Hepatocyte (in vitro differentiated cells): ENCODE results near the gene CD8B. TPM values are rescaled to one million over a fixed set of nuclear protein-coding genes. Genes with fewer than 3 reads are reported as not detected.

Experiments used
- DNase-seq: peaks from one replicate; pipeline ENCODE4 v3.0.0-alpha.2; 2016; ENCODE audit warnings: low spot score
- H2AFZ ChIP-seq: fragments of 200-600 bp; sonication (generic); 2 replicates; pipeline ENCODE4 v1.6.0; 2016; ENCODE audit warnings: antibody characterized with exemption, mild to moderate bottlenecking
- H3K27ac ChIP-seq: fragments of 200-600 bp; sonication (generic); 2 replicates; pipeline ENCODE4 v1.5.1; 2016; ENCODE audit warnings: mild to moderate bottlenecking
- H3K27me3 ChIP-seq: fragments of 200-600 bp; sonication (generic); 2 replicates; pipeline ENCODE4 v1.6.1; 2016
- H3K36me3 ChIP-seq: fragments of 200-600 bp; sonication (generic); replicated peaks from 2 replicates; pipeline ENCODE4 v1.5.1; 2016; ENCODE audit warnings: low read depth; ENCODE audit not compliant: insufficient read depth
- H3K4me1 ChIP-seq: fragments of 200-600 bp; sonication (generic); 2 replicates; pipeline ENCODE4 v1.5.1; 2016; ENCODE audit warnings: mild to moderate bottlenecking, moderate library complexity; ENCODE audit not compliant: insufficient read depth
- H3K4me2 ChIP-seq: fragments of 200-600 bp; sonication (generic); 2 replicates; pipeline ENCODE4 v1.6.0; 2016
- H3K4me3 ChIP-seq: fragments of 200-600 bp; sonication (generic); 2 replicates; pipeline ENCODE4 v1.5.1; 2016; ENCODE audit warnings: mild to moderate bottlenecking
- H3K79me2 ChIP-seq: fragments of 200-600 bp; sonication (generic); 2 replicates; pipeline ENCODE4 v1.6.0; 2017; ENCODE audit warnings: mild to moderate bottlenecking
- H3K9me2 ChIP-seq: fragments of 200-600 bp; sonication (generic); replicated peaks from 2 replicates; pipeline ENCODE4 v1.6.0; 2017; ENCODE audit warnings: mild to moderate bottlenecking; ENCODE audit not compliant: insufficient read depth
- H3K9me3 ChIP-seq: fragments of 200-600 bp; sonication (generic); 2 replicates; pipeline ENCODE4 v1.5.1; 2016; ENCODE audit warnings: low read depth, mild to moderate bottlenecking
- H4K20me1 ChIP-seq: fragments of 200-600 bp; sonication (generic); 2 replicates; pipeline ENCODE4 v1.6.0; 2016; ENCODE audit warnings: mild to moderate bottlenecking; ENCODE audit not compliant: insufficient read depth, poor library complexity, severe bottlenecking
- CTCF ChIP-seq: fragments of 200-600 bp; sonication (generic); IDR thresholded peaks from 2 replicates; pipeline ENCODE4 v1.5.1; 2016; ENCODE audit warnings: antibody characterized with exemption, mild to moderate bottlenecking; ENCODE audit not compliant: poor library complexity
- EZH2 ChIP-seq: fragments of 200-600 bp; sonication (generic); IDR thresholded peaks from 2 replicates; pipeline ENCODE4 v1.6.1; 2016; ENCODE audit warnings: antibody characterized with exemption, mild to moderate bottlenecking, borderline replicate concordance
- EZH2phosphoT487 ChIP-seq: fragments of 200-600 bp; sonication (generic); IDR thresholded peaks from one replicate; pipeline ENCODE4 v1.6.1; 2018; ENCODE audit warnings: antibody characterized with exemption, mild to moderate bottlenecking, low read depth, moderate library complexity; ENCODE audit not compliant: unreplicated experiment, severe bottlenecking
- WGBS: methylation state at CpG from one replicate; pipeline ENCODE4 v1.1.6; 2016; ENCODE audit warnings: low lambda C conversion rate; ENCODE audit errors: missing lambda C conversion rate; 5-methylcytosine and 5-hydroxymethylcytosine counted together
- polyA plus RNA-seq: library from polyadenylated mRNA; unstranded; fragments of >200 nt; fragmentation: Nextera tagmentation; extraction: Ambion mirVana; gene quantifications from 2 replicates; pipeline ENCODE4 v1.2.1, GENCODE V29; 2016
- total RNA-seq: library from RNA; depleted of rRNA; stranded (reverse); fragments of >200 nt; gene quantifications from 2 replicates; pipeline ENCODE4 v1.2.3, GENCODE V29; 2014

CD8B gene
- total and polyA plus RNA-seq, 2 experiments from 2014 or later = 1.00 to 3.0 TPM

GRCh38 chr2:86788165-86788564 is 73.5 kb downstream of the CD8B start:
- Histone ChIP-seq H3K27ac (no peak overlapping the region), H3K36me3 (no peaks in the 10 kb centered on the region), H3K9me2 (no peaks in the 10 kb centered on the region), H3K9me3 (no peaks in the 10 kb centered on the region), H3K4me2 (no peak overlapping the region), H3K4me3 (no peak overlapping the region), H3K27me3 (peaks cover 71% of the 10 kb centered on the region), H2AFZ (no peak overlapping the region), H4K20me1 (no peaks in the 10 kb centered on the region), H3K4me1 (peaks cover 22% of the 10 kb centered on the region), H3K79me2 (no peaks in the 10 kb centered on the region)
- WGBS = 69% methylated on average over 7 of the region's 7 CpGs
- DNase-seq = no peak
- no peak for TF ChIP-seq CTCF

GRCh38 chr2:86787736-86788135 is 74.0 kb downstream of the CD8B start:
- Histone ChIP-seq H3K79me2 (no peaks in the 10 kb centered on the region), H3K4me1 (peaks cover 22% of the 10 kb centered on the region), H3K27ac (no peak overlapping the region), H4K20me1 (no peaks in the 10 kb centered on the region), H3K9me2 (no peaks in the 10 kb centered on the region), H3K9me3 (no peaks in the 10 kb centered on the region), H2AFZ (no peak overlapping the region), H3K4me3 (no peak overlapping the region), H3K36me3 (no peaks in the 10 kb centered on the region), H3K27me3 (peaks cover 67% of the 10 kb centered on the region), H3K4me2 (no peak overlapping the region)
- DNase-seq = no peak
- 56% methylated on average over 2 of the region's 2 CpGs for WGBS
- TF ChIP-seq EZH2 (no peak), CTCF (no peak), EZH2phosphoT487 (no peak)

GRCh38 chr2:86786001-86786536 is 75.6 kb downstream of the CD8B start:
- no peak overlapping the region for H3K4me2 ChIP-seq
- no peak overlapping the region for H3K4me3 ChIP-seq
- no peak for DNase-seq
- H3K4me1 ChIP-seq = peaks cover 16% of the 10 kb centered on the region
- H3K79me2 ChIP-seq = no peaks in the 10 kb centered on the region
- 59% methylated on average over 10 of the region's 10 CpGs for WGBS
- no peaks in the 10 kb centered on the region for H3K36me3 ChIP-seq
- TF ChIP-seq CTCF = no peak
- no peak for TF ChIP-seq EZH2phosphoT487
- TF ChIP-seq EZH2 = no peak
- H3K9me3 ChIP-seq = no peaks in the 10 kb centered on the region
- H4K20me1 ChIP-seq = no peaks in the 10 kb centered on the region
- H3K27ac ChIP-seq = no peak overlapping the region
- H2AFZ ChIP-seq = no peak overlapping the region
- H3K27me3 ChIP-seq = peaks cover 51% of the 10 kb centered on the region
- H3K9me2 ChIP-seq = no peaks in the 10 kb centered on the region

- Histone ChIP-seq H3K27me3 (peaks cover 46% of the 10 kb centered on the region), H3K4me2 (no peak overlapping the region), H3K9me2 (no peaks in the 10 kb centered on the region), H3K79me2 (no peaks in the 10 kb centered on the region), H3K9me3 (no peaks in the 10 kb centered on the region), H2AFZ (no peak overlapping the region), H3K4me3 (no peak overlapping the region), H4K20me1 (no peaks in the 10 kb centered on the region), H3K36me3 (no peaks in the 10 kb centered on the region), H3K27ac (no peak overlapping the region), H3K4me1 (peaks cover 10% of the 10 kb centered on the region)
- DNase-seq = no peak
- no peak for TF ChIP-seq CTCF
- no peak for TF ChIP-seq EZH2phosphoT487
- TF ChIP-seq EZH2 = no peak
- WGBS = 92% methylated on average over 9 of the region's 9 CpGs
Observed at GRCh38 chr2:86785456-86785855, 76.2 kb downstream of the CD8B start.
